ENCODE results near the gene INSIG1. TPM values are rescaled to one million over a fixed set of nuclear protein-coding genes. Genes with fewer than 3 reads are reported as not detected.

The INSIG1 gene
- polyA plus RNA-seq, 1 of the 3 experiments (the other 2 are of a cell fraction) = 6.4 TPM

DNA sequence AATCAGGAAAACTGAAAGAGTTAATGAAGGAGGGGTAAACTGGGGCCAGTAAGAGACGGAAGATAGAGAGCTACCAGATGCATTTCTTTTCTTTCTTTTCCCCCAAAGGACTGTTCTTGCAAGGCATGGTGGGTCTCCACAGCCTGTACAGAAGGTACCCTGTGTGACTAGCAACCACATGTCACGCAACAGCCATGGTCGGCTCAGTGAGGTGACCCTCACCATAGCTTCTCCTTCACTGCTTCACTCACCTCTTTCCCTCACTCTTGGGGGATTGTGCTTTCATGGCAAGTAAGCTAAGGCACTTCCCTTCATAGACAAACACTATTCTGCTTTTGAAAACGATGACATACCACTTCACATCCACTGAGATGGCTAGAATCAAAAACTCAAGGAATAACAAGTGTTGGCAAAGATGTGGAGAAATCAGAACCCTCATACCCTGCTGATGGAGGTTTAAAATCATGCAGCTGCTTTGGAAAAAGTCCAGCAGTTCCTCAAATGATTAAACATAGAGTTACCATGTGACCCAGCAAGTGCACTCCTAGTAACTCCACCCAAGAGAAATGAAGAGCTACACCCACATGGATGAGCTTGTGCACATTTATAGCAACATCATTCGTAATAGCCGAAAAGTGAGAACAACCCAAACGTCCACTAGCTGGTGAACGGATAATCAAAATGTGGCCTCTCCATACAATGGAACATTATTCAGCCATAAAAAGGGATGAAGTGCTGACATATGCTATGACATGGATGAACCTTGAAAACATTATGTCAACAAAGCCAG is 3.8 kb upstream of the INSIG1 start:
- Histone ChIP-seq H3F3A (replicated peaks; ENCODE audit: insufficient read depth) (peaks cover 3% of the 10 kb centered on the region), H3K9me3 (no peaks in the 10 kb centered on the region), H3K27me3 (ENCODE audit: insufficient read depth) (no peaks in the 10 kb centered on the region), H3K4me2 (no peak overlapping the region), H3K36me3 (replicated peaks in 1 of 2; ENCODE audit: control insufficient read depth in 1 of 2, insufficient read depth in 2 of 2, low read length in 1 of 2) (no peaks in the 10 kb centered on the region), H3K9me2 (no peaks in the 10 kb centered on the region), H3K9ac (no peak overlapping the region), H3K27ac (ENCODE audit: low read depth in 2 of 2, low read length in 1 of 2) (no peak overlapping the region), H2AFZ (ENCODE audit: low read depth) (no peak overlapping the region), H3K79me2 (ENCODE audit: insufficient read depth) (no peaks in the 10 kb centered on the region), H4K20me1 (ENCODE audit: insufficient read depth) (no peaks in the 10 kb centered on the region), H3K4me3 (ENCODE audit: low read depth in 2 of 2, low read length in 1 of 2) (no peak overlapping the region), H3K4me1 (ENCODE audit: control insufficient read depth in 1 of 2, insufficient read depth in 2 of 2, low read depth in 1 of 2, low read length in 1 of 2) (peaks cover 6 to 18% of the 10 kb centered on the region in 2 experiments)
- TF ChIP-seq JUND (IDR thresholded peaks at IDR 0.05) (no peak), ELF1 (IDR thresholded peaks at IDR 0.05) (no peak), MXI1 (IDR thresholded peaks at IDR 0.05; ENCODE audit: low read depth, low read length) (no peak)
- ChIA-PET POLR2A (no interaction called here), CTCF (interaction anchor here (0.9 to 1.1 kb wide), 3 partner anchors 11 to 51 kb away, joined by 3 to 4 read pairs (median 4); no protein-coding TSS in a partner anchor)
- DNase-seq = no peak
- WGBS (ENCODE audit: low lambda C conversion rate) = 86% methylated on average over 8 of the region's 8 CpGs

DNA sequence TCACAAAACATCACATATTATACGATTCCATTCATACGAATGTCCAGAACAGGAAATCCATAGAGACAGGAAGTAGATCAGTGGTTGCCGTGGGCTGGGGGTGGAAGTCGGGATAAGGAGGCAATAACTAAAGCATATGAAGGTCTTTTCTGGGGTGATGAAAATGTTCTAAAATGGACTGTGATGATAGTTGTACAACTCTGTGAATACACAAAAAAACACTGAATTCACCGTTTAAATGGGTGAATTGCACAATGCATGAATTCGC is 3.2 kb upstream of the INSIG1 start:
- Histone ChIP-seq H3K27me3 (ENCODE audit: insufficient read depth) (no peaks in the 10 kb centered on the region), H3K4me1 (ENCODE audit: control insufficient read depth in 1 of 2, insufficient read depth in 2 of 2, low read depth in 1 of 2, low read length in 1 of 2) (peaks cover 8 to 22% of the 10 kb centered on the region in 2 experiments), H3F3A (replicated peaks; ENCODE audit: insufficient read depth) (peaks cover 7% of the 10 kb centered on the region), H3K36me3 (replicated peaks in 1 of 2; ENCODE audit: control insufficient read depth in 1 of 2, insufficient read depth in 2 of 2, low read length in 1 of 2) (no peaks in the 10 kb centered on the region), H3K27ac (ENCODE audit: low read depth in 2 of 2, low read length in 1 of 2) (no peak overlapping the region), H3K79me2 (ENCODE audit: insufficient read depth) (0 out of 2 replicates have a peak, but pooled peaks cover under 1% of the 10 kb centered on the region), H3K9ac (no peak overlapping the region), H4K20me1 (ENCODE audit: insufficient read depth) (peaks cover 3% of the 10 kb centered on the region; the same call in 1 of the 2 replicates), H3K9me2 (no peaks in the 10 kb centered on the region), H3K4me2 (no peak overlapping the region), H3K9me3 (no peaks in the 10 kb centered on the region), H2AFZ (ENCODE audit: low read depth) (no peak overlapping the region), H3K4me3 (ENCODE audit: low read depth in 2 of 2, low read length in 1 of 2) (no peak overlapping the region)
- CTCF ChIA-PET = interaction anchor here (0.9 to 1.1 kb wide), 3 partner anchors 11 to 50 kb away, joined by 3 to 4 read pairs (median 4); no protein-coding TSS in a partner anchor
- 93% methylated on average over 6 of the region's 6 CpGs for WGBS (ENCODE audit: low lambda C conversion rate)
- DNase-seq = no peak
- POLR2A ChIA-PET = no interaction called here
- TF ChIP-seq SIN3A (IDR thresholded peaks at IDR 0.05; ENCODE audit: borderline replicate concordance, low read depth, low read length) (no peak), ELF1 (IDR thresholded peaks at IDR 0.05) (no peak), GABPA (IDR thresholded peaks at IDR 0.05; ENCODE audit: low read depth) (no peak), GATA2 (CRISPR knock-in tag; IDR thresholded peaks at IDR 0.05) (no peak), MXI1 (IDR thresholded peaks at IDR 0.05; ENCODE audit: low read depth, low read length) (no peak), RXRA (IDR thresholded peaks at IDR 0.05; ENCODE audit: borderline replicate concordance, low read depth) (no peak), YY1 (IDR thresholded peaks at IDR 0.05; ENCODE audit: low read depth) (no peak), POLR2AphosphoS5 (IDR thresholded peaks at IDR 0.05; ENCODE audit: low read depth, low read length) (no peak), FOXJ3 (CRISPR knock-in tag; IDR thresholded peaks at IDR 0.05) (no peak), RFX5 (IDR thresholded peaks at IDR 0.05; ENCODE audit: low read length) (no peak), EP300 (IDR thresholded peaks at IDR 0.05; ENCODE audit: borderline replicate concordance in 1 of 2, low read depth in 1 of 2, low read length in 1 of 2) (no peak), RAD21 (IDR thresholded peaks at IDR 0.05; ENCODE audit: low read length) (no peak)
- TF ChIP-seq, protein P1, sequence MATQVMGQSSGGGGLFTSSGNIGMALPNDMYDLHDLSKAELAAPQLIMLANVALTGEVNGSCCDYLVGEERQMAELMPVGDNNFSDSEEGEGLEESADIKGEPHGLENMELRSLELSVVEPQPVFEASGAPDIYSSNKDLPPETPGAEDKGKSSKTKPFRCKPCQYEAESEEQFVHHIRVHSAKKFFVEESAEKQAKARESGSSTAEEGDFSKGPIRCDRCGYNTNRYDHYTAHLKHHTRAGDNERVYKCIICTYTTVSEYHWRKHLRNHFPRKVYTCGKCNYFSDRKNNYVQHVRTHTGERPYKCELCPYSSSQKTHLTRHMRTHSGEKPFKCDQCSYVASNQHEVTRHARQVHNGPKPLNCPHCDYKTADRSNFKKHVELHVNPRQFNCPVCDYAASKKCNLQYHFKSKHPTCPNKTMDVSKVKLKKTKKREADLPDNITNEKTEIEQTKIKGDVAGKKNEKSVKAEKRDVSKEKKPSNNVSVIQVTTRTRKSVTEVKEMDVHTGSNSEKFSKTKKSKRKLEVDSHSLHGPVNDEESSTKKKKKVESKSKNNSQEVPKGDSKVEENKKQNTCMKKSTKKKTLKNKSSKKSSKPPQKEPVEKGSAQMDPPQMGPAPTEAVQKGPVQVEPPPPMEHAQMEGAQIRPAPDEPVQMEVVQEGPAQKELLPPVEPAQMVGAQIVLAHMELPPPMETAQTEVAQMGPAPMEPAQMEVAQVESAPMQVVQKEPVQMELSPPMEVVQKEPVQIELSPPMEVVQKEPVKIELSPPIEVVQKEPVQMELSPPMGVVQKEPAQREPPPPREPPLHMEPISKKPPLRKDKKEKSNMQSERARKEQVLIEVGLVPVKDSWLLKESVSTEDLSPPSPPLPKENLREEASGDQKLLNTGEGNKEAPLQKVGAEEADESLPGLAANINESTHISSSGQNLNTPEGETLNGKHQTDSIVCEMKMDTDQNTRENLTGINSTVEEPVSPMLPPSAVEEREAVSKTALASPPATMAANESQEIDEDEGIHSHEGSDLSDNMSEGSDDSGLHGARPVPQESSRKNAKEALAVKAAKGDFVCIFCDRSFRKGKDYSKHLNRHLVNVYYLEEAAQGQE (IDR thresholded peaks at IDR 0.05; ENCODE audit: low read depth, low read length) = no peak
- TF ChIP-seq, protein P2, sequence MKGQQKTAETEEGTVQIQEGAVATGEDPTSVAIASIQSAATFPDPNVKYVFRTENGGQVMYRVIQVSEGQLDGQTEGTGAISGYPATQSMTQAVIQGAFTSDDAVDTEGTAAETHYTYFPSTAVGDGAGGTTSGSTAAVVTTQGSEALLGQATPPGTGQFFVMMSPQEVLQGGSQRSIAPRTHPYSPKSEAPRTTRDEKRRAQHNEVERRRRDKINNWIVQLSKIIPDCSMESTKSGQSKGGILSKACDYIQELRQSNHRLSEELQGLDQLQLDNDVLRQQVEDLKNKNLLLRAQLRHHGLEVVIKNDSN (IDR thresholded peaks at IDR 0.05; ENCODE audit: borderline replicate concordance, low read depth) = no peak
- TF ChIP-seq, protein P3, sequence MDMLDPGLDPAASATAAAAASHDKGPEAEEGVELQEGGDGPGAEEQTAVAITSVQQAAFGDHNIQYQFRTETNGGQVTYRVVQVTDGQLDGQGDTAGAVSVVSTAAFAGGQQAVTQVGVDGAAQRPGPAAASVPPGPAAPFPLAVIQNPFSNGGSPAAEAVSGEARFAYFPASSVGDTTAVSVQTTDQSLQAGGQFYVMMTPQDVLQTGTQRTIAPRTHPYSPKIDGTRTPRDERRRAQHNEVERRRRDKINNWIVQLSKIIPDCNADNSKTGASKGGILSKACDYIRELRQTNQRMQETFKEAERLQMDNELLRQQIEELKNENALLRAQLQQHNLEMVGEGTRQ (IDR thresholded peaks at IDR 0.05; ENCODE audit: borderline replicate concordance, low read depth, low read length) = no peak
- TF ChIP-seq, protein P4, sequence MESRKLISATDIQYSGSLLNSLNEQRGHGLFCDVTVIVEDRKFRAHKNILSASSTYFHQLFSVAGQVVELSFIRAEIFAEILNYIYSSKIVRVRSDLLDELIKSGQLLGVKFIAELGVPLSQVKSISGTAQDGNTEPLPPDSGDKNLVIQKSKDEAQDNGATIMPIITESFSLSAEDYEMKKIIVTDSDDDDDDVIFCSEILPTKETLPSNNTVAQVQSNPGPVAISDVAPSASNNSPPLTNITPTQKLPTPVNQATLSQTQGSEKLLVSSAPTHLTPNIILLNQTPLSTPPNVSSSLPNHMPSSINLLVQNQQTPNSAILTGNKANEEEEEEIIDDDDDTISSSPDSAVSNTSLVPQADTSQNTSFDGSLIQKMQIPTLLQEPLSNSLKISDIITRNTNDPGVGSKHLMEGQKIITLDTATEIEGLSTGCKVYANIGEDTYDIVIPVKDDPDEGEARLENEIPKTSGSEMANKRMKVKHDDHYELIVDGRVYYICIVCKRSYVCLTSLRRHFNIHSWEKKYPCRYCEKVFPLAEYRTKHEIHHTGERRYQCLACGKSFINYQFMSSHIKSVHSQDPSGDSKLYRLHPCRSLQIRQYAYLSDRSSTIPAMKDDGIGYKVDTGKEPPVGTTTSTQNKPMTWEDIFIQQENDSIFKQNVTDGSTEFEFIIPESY (IDR thresholded peaks at IDR 0.05; ENCODE audit: borderline replicate concordance, low read depth) = no peak
- TF ChIP-seq, protein P5, sequence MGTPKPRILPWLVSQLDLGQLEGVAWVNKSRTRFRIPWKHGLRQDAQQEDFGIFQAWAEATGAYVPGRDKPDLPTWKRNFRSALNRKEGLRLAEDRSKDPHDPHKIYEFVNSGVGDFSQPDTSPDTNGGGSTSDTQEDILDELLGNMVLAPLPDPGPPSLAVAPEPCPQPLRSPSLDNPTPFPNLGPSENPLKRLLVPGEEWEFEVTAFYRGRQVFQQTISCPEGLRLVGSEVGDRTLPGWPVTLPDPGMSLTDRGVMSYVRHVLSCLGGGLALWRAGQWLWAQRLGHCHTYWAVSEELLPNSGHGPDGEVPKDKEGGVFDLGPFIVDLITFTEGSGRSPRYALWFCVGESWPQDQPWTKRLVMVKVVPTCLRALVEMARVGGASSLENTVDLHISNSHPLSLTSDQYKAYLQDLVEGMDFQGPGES (IDR thresholded peaks at IDR 0.05; ENCODE audit: low read depth, low read length) = no peak

All from SK-N-SH (cell line).